ENCODE measurements around the gene TRAPPC3. TPM values are rescaled to one million over a fixed set of nuclear protein-coding genes. Genes with fewer than 3 reads are reported as not detected.

Gene TRAPPC3
- total RNA-seq, 1 donor, result 80.8 TPM

GRCh38 chr1:36112823-36113222, 36.5 kb downstream of the TRAPPC3 start:
- DNase-seq (ENCODE audit: low read depth), result no peak
- H3K4me3 ChIP-seq (ENCODE audit: low read depth, low read length), result no peak overlapping the region

GRCh38 chr1:36111151-36111550, 38.1 kb downstream of the TRAPPC3 start:
- H3K4me3 ChIP-seq (ENCODE audit: low read depth, low read length), result no peak overlapping the region
- DNase-seq (ENCODE audit: low read depth), result no peak
- no peak for TF ChIP-seq CTCF (IDR thresholded peaks at IDR 0.05; ENCODE audit: insufficient read depth, low read length)

More at GRCh38 chr1:36112823-36113222, 36.5 kb downstream of the TRAPPC3 start:
- TF ChIP-seq CTCF (IDR thresholded peaks at IDR 0.05; ENCODE audit: insufficient read depth, low read length), result no peak

- DNase-seq (ENCODE audit: low read depth), result peak; percentile 55
- no peak overlapping the region for H3K4me3 ChIP-seq (ENCODE audit: low read depth, low read length)
- no peak for TF ChIP-seq CTCF (IDR thresholded peaks at IDR 0.05; ENCODE audit: insufficient read depth, low read length)
Observed at GRCh38 chr1:36109041-36109679, 40.1 kb downstream of the TRAPPC3 start.

GRCh38 chr1:36108314-36108713, 41.0 kb downstream of the TRAPPC3 start:
- H3K4me3 ChIP-seq (ENCODE audit: low read depth, low read length), result no peak overlapping the region
- DNase-seq (ENCODE audit: low read depth), result peak; percentile 21
- TF ChIP-seq CTCF (IDR thresholded peaks at IDR 0.05; ENCODE audit: insufficient read depth, low read length), result no peak

- H3K4me3 ChIP-seq (ENCODE audit: low read depth, low read length), result no peak overlapping the region
- peak; percentile 39 for DNase-seq (ENCODE audit: low read depth)
- no peak for TF ChIP-seq CTCF (IDR thresholded peaks at IDR 0.05; ENCODE audit: insufficient read depth, low read length)
Observed at GRCh38 chr1:36107394-36107793, 41.9 kb downstream of the TRAPPC3 start.

- TF ChIP-seq CTCF (IDR thresholded peaks at IDR 0.05; ENCODE audit: insufficient read depth, low read length), result no peak
- no peak overlapping the region for H3K4me3 ChIP-seq (ENCODE audit: low read depth, low read length)
- DNase-seq (ENCODE audit: low read depth), result no peak
Observed at GRCh38 chr1:36106269-36106668, 43.0 kb downstream of the TRAPPC3 start.

- no peak for TF ChIP-seq CTCF (IDR thresholded peaks at IDR 0.05; ENCODE audit: insufficient read depth, low read length)
- no peak overlapping the region for H3K4me3 ChIP-seq (ENCODE audit: low read depth, low read length)
- DNase-seq (ENCODE audit: low read depth), result no peak
Observed at GRCh38 chr1:36101546-36101945, 47.7 kb downstream of the TRAPPC3 start.

Data from fibroblast of the aortic adventitia (primary cell).